HG03060 (cell line): ENCODE results near the gene TFAP2A.

Source experiments
- ATAC-seq: cut with Tn5 transposase; IDR thresholded peaks from one replicate; pipeline ENCODE4 v1.9.1; 2021; ENCODE audit warnings: low read depth, moderate number of reproducible peaks; ENCODE audit not compliant: unreplicated experiment

TFAP2A gene

DNA sequence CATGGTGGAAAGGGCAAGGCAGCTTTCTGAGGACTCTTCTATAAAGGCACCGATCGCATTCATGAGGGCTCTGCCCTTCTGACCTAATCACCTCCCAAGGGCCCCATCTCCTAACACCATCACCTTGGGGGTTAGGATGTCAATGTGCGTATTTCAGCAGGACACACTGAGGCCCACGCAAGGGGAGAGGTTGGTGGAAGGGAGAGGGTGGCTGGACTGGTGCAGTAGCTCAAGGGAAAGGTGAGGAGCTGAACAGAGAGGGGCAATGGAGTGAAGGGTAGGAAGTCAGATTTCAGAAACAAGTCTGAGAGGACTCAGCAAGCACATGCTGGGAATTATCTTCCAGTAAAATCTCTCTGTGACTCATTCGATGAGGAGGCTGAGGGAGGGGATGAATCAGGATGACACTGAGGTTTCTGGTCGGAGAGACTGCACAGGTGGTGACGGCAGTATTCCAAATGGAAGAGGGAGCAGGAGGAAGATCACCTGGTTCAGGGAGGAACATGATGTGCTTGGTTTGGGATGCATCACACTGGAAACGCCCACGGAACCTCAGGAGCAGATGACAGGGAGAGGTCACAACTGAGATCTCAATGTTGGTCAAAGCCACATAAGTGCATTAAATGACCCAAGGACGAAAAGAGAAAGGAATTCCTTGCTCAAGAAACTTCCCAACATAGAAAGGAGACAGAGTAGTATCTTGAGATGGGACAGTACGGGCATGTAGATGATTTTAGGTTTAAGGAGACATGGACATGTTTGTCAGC is 67.1 kb downstream of the TFAP2A start:
- no peak for ATAC-seq
